GM12865 (cell line): ENCODE data around the gene SRPK3.

Experiments
- DNase-seq: peaks from one replicate; pipeline ENCODE4 v3.0.0; 2010; ENCODE audit warnings: low read depth
- H3K4me3 ChIP-seq: 2 replicates; pipeline ENCODE4 v1.5.1; 2011; ENCODE audit warnings: mild to moderate bottlenecking, low read depth, low read length, control low read depth
- CTCF ChIP-seq: IDR thresholded peaks from 2 replicates; pipeline ENCODE4 v1.5.1; 2011; ENCODE audit warnings: low read length, control low read depth, low read depth, inconsistent platforms; ENCODE audit not compliant: insufficient read depth; ENCODE audit errors: missing control alignments

The SRPK3 gene

GRCh38 chrX:153762626-153763173 lies 18.1 kb upstream of the SRPK3 start:
- H3K4me3 ChIP-seq = no peak overlapping the region
- no peak for TF ChIP-seq CTCF
- DNase-seq = no peak

- DNase-seq = no peak
- H3K4me3 ChIP-seq = no peak overlapping the region
- no peak for TF ChIP-seq CTCF
Measured at GRCh38 chrX:153763298-153763932, 17.4 kb upstream of the SRPK3 start.

- TF ChIP-seq CTCF = peak; percentile 73
- H3K4me3 ChIP-seq = no peak within 1 kb of the TSS
- DNase-seq = peak; percentile 64
Measured at GRCh38 chrX:153763989-153764755, 16.7 kb upstream of the SRPK3 start, which contains the start of gene PLXNB3. PLXNB3 (plus strand) TSS chrX:153764249; CDS start chrX:153765536, 1,287 bp downstream.

- TF ChIP-seq CTCF = no peak
- no peak for DNase-seq
- H3K4me3 ChIP-seq = no peak overlapping the region
Measured at GRCh38 chrX:153764786-153765137, 16.1 kb upstream of the SRPK3 start.

GRCh38 chrX:153765138-153766079 lies 15.4 kb upstream of the SRPK3 start:
- TF ChIP-seq CTCF = no peak
- no peak overlapping the region for H3K4me3 ChIP-seq
- peak; percentile 0 for DNase-seq

GRCh38 chrX:153766098-153766817 lies 14.6 kb upstream of the SRPK3 start:
- DNase-seq = peak; percentile 0
- H3K4me3 ChIP-seq = no peak overlapping the region
- TF ChIP-seq CTCF = no peak
